Ectodermal cell (in vitro differentiated cells): ENCODE data around the gene GPHN.
"Not testable (repeated sequence)": the region's sequence is repeated elsewhere in the genome, so short reads cannot be mapped to it uniquely, and the experiment has no call there.

Experiments used
- H3K27ac ChIP-seq: 2 replicates; pipeline ENCODE4 v1.7.0; 2013; ENCODE audit warnings: mild to moderate bottlenecking, low read depth, low read length; ENCODE audit not compliant: insufficient read depth, poor library complexity, severe bottlenecking
- H3K27me3 ChIP-seq: 2 replicates; pipeline ENCODE4 v1.7.0; 2013; ENCODE audit warnings: mild to moderate bottlenecking, low read length; ENCODE audit not compliant: insufficient read depth, control insufficient read depth, poor library complexity, severe bottlenecking
- H3K36me3 ChIP-seq: one replicate; pipeline ENCODE4 v1.7.0; 2013; ENCODE audit warnings: low read length; ENCODE audit not compliant: control insufficient read depth, insufficient read depth
- H3K4me1 ChIP-seq: one replicate; pipeline ENCODE4 v1.7.0; 2013; ENCODE audit warnings: low read length; ENCODE audit not compliant: control insufficient read depth, insufficient read depth
- H3K4me3 ChIP-seq: 2 replicates; pipeline ENCODE4 v1.7.0; 2013; ENCODE audit warnings: low read depth, low read length, control low read depth; ENCODE audit not compliant: insufficient read depth
- H3K9me3 ChIP-seq: 2 replicates; pipeline ENCODE4 v1.7.0; 2013; ENCODE audit warnings: mild to moderate bottlenecking, low read length, moderate library complexity; ENCODE audit not compliant: control insufficient read depth
- WGBS, 2 experiments: methylation state at CpG; one replicate each; pipeline ENCODE4 v1.1.7; 2013; ENCODE audit warnings: missing lambda C conversion rate in 2 of 2; 5-methylcytosine and 5-hydroxymethylcytosine counted together

GPHN gene

DNA sequence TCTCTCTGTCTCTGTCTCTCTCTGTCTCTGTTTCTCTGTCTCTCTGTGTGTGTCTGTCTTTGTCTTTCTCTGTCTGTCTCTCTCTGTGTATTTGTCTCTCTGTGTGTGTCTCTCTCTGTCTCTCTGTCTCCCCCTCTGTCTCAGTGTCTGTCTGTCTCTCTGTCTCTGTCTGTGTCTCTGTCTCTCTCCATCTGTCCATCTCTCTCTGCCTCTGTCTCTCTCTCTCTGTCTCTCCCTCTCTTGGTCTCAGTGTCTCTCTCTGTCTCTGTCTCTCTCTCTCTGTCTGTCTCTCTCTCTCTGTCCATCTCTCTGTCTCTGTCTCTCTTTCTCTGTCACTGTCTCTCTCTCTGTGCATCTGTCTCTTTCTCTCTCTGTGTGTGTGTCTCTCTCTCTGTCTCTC is 537.5 kb downstream of the GPHN start:
- Histone ChIP-seq H3K9me3 (no peaks in the 10 kb centered on the region), H3K27me3 (no peaks in the 10 kb centered on the region), H3K4me1 (no peaks in the 10 kb centered on the region), H3K36me3 (no peaks in the 10 kb centered on the region), H3K27ac (no peak overlapping the region), H3K4me3 (no peak overlapping the region)

DNA sequence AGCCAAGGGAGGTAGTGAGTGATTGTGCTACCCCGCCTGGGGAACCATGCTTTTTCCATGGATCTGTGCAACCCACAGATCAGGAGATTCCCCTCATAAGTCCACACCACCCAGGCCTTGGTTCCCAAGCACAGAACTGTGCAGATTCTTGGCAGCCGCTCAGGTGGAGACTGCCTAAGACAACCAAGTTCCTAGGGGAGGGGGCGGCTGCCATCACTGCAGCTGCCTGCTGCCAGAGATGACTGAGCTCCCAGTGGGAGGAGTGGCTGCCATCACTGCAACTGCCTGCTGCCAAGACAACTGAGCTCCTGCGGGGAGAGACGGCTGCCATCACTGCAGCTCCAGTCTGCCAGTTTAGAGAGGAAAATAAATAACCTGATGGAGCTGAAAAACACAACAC is 542.9 kb downstream of the GPHN start:
- no peaks in the 10 kb centered on the region for H3K27me3 ChIP-seq
- H3K4me1 ChIP-seq, result no peaks in the 10 kb centered on the region
- H3K36me3 ChIP-seq, result no peaks in the 10 kb centered on the region
- H3K9me3 ChIP-seq, result no peaks in the 10 kb centered on the region
- 86 to 87% methylated on average over 5 of the region's 5 CpGs for WGBS, 2 experiments
- no peak overlapping the region for H3K27ac ChIP-seq
- no peak overlapping the region for H3K4me3 ChIP-seq

DNA sequence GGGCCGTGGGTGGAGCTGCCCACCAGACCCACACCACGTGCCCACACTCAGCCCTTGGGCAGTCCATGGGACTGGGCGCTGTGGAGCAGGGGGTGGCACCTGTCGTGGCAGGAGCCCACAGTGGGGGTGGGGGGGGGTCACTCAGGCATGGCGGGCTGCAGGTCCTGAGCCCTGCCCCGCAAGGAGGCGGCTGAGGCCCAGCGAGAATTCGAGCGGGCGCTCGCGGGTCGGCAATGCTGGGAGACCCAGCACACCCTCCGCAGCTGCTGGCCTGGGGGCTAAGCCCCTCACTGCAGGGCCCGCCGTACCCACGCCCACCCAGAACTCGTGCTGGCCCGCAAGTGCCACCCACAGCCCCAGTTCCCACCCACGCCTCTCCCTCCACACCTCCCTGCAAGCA is 548.7 kb downstream of the GPHN start:
- H3K9me3 ChIP-seq, result no peaks in the 10 kb centered on the region
- peaks cover 6% of the 10 kb centered on the region for H3K4me1 ChIP-seq
- H3K36me3 ChIP-seq, result no peaks in the 10 kb centered on the region
- no peak overlapping the region for H3K27ac ChIP-seq
- H3K4me3 ChIP-seq, result no peak overlapping the region
- H3K27me3 ChIP-seq, result no peaks in the 10 kb centered on the region
- 93 to 97% methylated on average over 21 of the region's 21 CpGs for WGBS, 2 experiments

DNA sequence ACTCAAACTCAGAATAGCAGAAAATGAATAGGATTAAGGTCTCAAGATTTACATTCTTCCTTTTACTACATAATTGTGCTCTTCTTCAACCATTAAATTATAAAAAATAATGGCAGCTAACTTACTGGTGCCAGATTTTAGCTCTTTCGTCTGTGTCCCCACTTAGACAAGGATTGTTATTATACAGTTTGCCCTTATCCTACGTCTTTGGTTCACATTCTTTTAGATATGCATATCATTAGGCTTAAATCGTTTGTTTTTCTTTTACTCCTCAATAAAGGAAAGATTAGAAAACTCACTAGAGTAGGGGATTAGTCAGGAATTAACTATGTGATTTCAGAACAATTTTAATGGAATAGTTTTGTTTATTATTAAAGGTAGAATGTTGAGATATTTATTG is 551.6 kb downstream of the GPHN start:
- H3K4me3 ChIP-seq, result no peak overlapping the region
- no peaks in the 10 kb centered on the region for H3K27me3 ChIP-seq
- peaks cover 6% of the 10 kb centered on the region for H3K4me1 ChIP-seq
- H3K36me3 ChIP-seq, result no peaks in the 10 kb centered on the region
- H3K9me3 ChIP-seq, result no peaks in the 10 kb centered on the region
- WGBS, 2 experiments, result 88 to 90% methylated on average over 1 to 3 of the region's 3 CpGs
- H3K27ac ChIP-seq, result no peak overlapping the region

DNA sequence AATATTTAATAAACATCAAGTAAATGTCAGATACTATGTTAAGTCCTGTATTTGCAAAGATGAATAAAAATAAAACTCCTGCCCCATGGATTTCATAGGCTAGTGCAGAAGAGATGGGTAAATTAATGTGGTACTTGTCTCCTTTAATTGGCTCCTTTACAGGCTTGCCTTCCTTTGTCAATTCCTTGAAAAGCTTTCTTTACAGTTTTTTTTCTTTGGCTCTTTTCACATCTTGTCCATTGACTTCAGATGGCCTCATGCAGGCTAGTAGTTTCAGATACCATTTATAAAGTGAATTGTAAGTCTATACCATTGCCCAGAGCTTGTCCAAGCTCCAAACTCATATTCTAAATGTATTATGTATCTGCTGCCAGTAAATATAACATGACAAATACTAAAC is 552.6 kb downstream of the GPHN start:
- no peaks in the 10 kb centered on the region for H3K27me3 ChIP-seq
- H3K9me3 ChIP-seq, result no peaks in the 10 kb centered on the region
- H3K4me1 ChIP-seq, result peaks cover 6% of the 10 kb centered on the region
- H3K4me3 ChIP-seq, result no peak overlapping the region
- no peaks in the 10 kb centered on the region for H3K36me3 ChIP-seq
- H3K27ac ChIP-seq, result no peak overlapping the region

DNA sequence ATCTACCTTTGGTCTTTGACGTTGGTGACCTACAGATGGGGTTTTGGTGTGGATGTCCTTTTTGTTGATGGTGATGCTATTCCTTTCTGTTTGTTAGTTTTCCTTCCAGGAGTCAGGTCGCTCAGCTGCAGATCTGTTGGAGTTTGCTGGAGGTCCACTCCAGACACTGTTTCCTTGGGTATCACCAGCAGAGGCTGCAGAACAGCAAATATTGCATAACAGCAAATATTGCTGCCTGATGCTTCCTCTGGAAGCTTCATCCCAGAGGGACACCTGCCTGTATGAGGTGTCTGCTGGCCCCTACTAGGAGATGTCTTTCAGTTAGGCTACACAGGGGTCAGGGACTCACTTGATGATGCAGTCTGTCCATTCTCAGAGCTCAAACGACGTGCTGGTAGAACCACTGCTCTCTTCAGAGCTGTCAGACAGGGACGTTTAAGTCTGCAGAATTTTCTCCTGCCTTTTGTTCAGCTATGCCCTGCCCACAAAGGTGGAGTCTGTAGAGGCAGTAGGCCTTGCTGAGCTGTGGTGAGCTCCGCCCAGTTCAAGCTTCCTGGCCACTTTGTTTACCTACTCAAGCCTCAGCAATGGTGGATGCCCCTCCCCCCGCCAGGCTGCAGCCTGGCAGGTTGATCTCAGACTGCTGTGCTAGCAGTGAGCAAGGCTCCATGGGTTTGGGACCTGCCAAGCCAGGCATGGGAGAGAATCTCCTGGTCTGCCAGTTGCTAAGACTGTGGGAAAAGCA is 559.3 kb downstream of the GPHN start:
- H3K27ac ChIP-seq, H3K4me1 ChIP-seq, H3K36me3 ChIP-seq, H3K4me3 ChIP-seq, H3K27me3 ChIP-seq, H3K9me3 ChIP-seq: not testable (repeated sequence)
- 83 to 85% methylated on average over 7 of the region's 7 CpGs for WGBS, 2 experiments

DNA sequence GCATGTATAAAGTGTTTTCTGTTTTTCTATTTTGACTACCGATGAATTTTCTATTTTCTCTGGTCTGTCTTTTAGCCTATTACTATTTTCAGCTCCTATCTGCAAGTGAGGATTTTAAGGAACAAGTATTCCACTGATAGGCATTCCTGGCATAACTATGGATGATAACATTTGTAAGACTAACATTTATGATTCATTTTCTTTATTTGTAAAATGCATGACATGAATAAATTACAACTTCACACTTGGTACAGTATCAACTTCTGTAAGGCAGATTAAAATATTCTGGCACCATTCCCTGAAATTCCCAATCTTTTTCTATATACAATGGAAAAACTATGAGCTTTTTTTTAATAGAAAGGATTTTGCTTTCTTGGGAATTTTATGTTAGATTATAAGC is 560.3 kb downstream of the GPHN start:
- Histone ChIP-seq H3K27me3 (no peaks in the 10 kb centered on the region), H3K27ac (no peak overlapping the region), H3K36me3 (no peaks in the 10 kb centered on the region), H3K9me3 (no peaks in the 10 kb centered on the region), H3K4me1 (no peaks in the 10 kb centered on the region), H3K4me3 (no peak overlapping the region)
- 93% methylated on average over 1 of the region's 1 CpG; no CpG with 5 or more reads in 1 of the 2 experiments for WGBS, 2 experiments

DNA sequence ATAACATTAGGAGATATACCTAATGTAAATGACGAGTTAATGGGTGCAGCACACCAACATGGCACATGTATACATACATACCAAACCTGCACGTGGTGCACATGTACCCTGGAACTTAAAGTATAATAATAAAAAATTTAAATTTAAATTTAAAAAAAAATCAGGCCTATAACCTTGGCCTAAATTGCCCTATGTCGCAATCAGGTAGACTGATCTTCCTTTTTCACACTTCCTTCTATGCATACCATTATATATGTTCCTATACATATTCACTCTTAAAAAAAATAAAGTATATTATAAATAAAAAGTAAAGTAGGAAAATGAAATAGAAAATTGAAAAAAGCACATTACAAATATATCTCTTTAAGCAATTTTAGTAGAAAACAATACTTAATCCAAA is 563.6 kb downstream of the GPHN start:
- Histone ChIP-seq H3K4me3 (no peak overlapping the region), H3K27ac (no peak overlapping the region)

DNA sequence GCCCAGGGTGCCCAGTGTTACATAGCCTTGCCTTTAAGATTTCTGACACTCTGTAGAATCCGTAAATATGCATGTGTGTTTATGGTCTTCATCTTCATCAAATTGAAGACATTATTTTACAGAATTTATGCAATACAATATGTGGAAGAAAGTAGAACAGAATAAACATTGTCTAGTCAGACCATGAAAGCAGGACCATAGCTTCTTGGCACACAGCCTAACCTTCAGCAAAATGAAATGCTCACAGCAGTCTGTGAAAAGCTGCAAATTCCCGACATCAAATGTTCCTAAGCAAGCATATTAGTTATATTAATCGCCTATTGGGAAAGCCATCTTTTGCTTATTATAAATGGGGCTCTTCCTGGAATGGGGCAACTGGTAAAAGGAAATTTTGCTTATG is 570.0 kb downstream of the GPHN start:
- H3K9me3 ChIP-seq, result no peaks in the 10 kb centered on the region

More for the DNA sequence above, 563.6 kb downstream of the GPHN start:
- no peaks in the 10 kb centered on the region for H3K9me3 ChIP-seq
- H3K36me3 ChIP-seq, result no peaks in the 10 kb centered on the region
- WGBS, 2 experiments, result 67% methylated on average over 1 of the region's 3 CpGs; no CpG with 5 or more reads in 1 of the 2 experiments
- H3K4me1 ChIP-seq, result no peaks in the 10 kb centered on the region
- no peaks in the 10 kb centered on the region for H3K27me3 ChIP-seq

DNA sequence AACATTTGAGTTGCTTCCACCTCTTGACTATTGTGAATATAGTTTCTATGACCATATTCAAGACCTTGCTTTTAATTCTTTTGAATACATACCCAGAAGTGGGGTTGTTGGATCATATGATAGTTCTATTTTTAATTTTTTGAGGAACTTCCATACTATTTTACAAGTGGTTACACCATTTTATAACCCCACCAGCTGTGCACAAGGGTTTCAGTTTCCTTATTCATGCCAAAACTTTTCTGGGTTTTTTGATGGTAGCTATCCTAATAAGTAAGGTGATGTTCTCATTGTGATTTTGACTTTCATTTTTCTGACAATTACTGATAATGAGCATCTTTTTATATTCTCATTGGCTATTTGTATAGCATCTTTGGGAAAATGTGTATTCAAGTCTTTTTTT is 571.9 kb downstream of the GPHN start:
- H3K4me1 ChIP-seq, result no peaks in the 10 kb centered on the region
- no peak overlapping the region for H3K4me3 ChIP-seq
- H3K36me3 ChIP-seq, result no peaks in the 10 kb centered on the region
- H3K9me3 ChIP-seq, result no peaks in the 10 kb centered on the region
- H3K27me3 ChIP-seq, result no peaks in the 10 kb centered on the region
- no peak overlapping the region for H3K27ac ChIP-seq

More for the DNA sequence above, 570.0 kb downstream of the GPHN start:
- H3K4me3 ChIP-seq, result no peak overlapping the region
- no peaks in the 10 kb centered on the region for H3K4me1 ChIP-seq
- H3K36me3 ChIP-seq, result no peaks in the 10 kb centered on the region
- no peaks in the 10 kb centered on the region for H3K27me3 ChIP-seq
- H3K27ac ChIP-seq, result no peak overlapping the region
- WGBS, 2 experiments, result 94 to 100% methylated on average over 2 of the region's 3 CpGs

DNA sequence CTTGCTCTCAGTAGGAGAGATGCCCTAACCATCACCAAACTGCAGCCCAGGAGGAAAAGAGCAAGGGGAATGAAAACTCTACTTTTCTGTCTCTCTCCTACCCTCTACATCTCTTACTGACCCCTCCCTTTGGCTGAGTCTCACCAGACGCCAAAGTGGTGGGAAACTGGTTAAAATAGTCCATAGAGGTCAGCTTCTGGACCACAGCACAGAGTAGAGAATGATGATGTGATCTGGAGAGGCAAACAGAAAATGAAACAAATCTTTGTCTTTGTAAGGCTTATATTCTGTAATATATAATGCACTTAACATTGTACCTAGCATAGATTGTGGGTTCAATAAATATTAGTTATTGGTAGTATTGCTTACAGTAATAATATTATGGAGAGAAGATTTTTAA is 600.3 kb downstream of the GPHN start:
- Histone ChIP-seq H3K4me1 (no peaks in the 10 kb centered on the region), H3K9me3 (no peaks in the 10 kb centered on the region), H3K27me3 (no peaks in the 10 kb centered on the region), H3K36me3 (no peaks in the 10 kb centered on the region), H3K4me3 (no peak overlapping the region), H3K27ac (no peak overlapping the region)
- 86 to 100% methylated on average over 1 of the region's 1 CpG for WGBS, 2 experiments
